GM12874 (cell line): ENCODE data around the gene SCMH1.

Experiments used
- TF ChIP-seq, protein P1 (sequence below): IDR thresholded peaks from 2 replicates; pipeline ENCODE4 v1.5.1; 2011; ENCODE audit warnings: low read depth, mild to moderate bottlenecking, control low read depth, low read length, moderate library complexity; ENCODE audit not compliant: insufficient read depth

Gene SCMH1

GRCh38 chr1:41098730-41099460 is 143.2 kb downstream of the SCMH1 start:
- TF ChIP-seq, protein P1, sequence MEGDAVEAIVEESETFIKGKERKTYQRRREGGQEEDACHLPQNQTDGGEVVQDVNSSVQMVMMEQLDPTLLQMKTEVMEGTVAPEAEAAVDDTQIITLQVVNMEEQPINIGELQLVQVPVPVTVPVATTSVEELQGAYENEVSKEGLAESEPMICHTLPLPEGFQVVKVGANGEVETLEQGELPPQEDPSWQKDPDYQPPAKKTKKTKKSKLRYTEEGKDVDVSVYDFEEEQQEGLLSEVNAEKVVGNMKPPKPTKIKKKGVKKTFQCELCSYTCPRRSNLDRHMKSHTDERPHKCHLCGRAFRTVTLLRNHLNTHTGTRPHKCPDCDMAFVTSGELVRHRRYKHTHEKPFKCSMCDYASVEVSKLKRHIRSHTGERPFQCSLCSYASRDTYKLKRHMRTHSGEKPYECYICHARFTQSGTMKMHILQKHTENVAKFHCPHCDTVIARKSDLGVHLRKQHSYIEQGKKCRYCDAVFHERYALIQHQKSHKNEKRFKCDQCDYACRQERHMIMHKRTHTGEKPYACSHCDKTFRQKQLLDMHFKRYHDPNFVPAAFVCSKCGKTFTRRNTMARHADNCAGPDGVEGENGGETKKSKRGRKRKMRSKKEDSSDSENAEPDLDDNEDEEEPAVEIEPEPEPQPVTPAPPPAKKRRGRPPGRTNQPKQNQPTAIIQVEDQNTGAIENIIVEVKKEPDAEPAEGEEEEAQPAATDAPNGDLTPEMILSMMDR = no peak

- TF ChIP-seq, protein P1 = no peak
Observed at GRCh38 chr1:41097105-41097504, 145.0 kb downstream of the SCMH1 start.

DNA sequence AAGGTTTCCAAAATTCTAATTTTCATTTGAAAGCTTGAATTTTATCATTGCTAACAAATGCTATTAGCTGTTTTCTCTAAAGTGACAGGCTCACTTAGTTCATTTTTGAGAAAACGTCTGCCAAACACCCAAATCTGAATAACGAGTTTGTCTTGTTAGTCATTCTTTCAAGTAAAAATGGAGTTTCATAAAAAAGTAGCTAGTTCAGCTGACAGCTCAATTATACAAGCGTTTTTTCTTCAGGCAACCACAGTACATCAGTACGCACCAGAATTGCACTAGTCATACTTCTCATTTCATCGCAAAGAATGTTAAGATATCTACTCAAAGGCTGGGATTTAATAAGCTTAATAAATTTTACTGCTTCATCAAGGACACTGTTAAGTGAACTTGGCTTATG is 148.3 kb downstream of the SCMH1 start:
- TF ChIP-seq, protein P1 = no peak

- TF ChIP-seq, protein P1 = no peak
Observed at GRCh38 chr1:41086921-41087320, 155.2 kb downstream of the SCMH1 start.

- TF ChIP-seq, protein P1 = no peak
Observed at GRCh38 chr1:41078616-41079015, 163.5 kb downstream of the SCMH1 start.

DNA sequence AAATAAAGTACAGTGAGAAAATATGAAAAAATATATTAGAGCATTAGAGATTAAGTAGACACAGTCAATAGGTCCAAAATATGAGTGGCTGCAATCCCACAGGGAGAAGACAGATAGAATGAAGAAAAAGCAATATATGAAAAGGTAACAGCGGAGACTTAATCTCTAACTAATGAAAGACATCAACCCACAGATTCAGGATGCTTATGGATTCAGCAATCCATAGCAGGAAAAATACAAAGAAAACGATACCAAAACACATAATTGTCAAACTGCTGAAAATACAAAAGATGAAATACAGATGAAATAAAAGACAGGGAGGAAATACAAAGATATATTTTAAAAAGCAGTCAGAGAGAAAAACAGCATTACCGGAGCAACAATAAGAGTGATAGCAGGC is 163.9 kb downstream of the SCMH1 start:
- TF ChIP-seq, protein P1 = no peak

DNA sequence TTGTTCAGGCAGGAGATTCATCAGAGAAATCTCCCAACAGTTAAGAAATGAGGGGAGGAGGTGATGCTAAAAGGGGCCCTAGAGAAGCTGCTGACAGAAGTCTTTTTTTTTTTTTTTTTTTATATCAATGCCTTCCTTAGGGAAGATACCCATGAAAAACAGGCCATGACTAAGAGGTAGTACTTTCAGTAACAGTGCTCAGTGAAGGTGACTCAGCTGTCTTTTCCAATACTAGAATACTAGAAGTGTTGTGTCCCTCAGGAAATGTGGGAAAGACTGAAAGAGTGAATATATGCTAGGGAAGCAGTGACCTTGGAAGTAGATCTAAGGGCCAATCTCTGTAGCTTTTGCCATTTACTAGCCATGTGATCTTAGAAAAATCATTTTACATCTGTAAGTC is 168.1 kb downstream of the SCMH1 start:
- TF ChIP-seq, protein P1 = no peak

DNA sequence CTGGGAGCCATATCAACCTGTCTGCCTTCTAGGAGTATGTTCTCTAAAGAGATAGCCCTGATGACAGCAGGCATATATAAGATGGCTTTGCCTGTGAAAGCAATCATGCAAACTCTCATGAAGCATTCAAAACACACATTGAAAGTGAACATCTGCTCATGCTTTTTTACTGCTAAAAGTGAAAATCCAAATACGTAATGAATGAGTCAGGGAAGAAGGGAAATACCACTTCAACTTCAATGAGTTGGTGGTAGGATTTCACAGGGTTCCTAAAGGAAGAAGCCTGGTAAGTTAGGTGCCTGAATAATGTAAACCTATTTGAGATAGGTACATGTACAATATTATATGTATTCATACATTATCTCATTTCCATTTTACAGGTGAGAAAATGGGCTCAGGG is 170.1 kb downstream of the SCMH1 start:
- TF ChIP-seq, protein P1 = no peak
